ENCODE results near the gene OR13C8. TPM values are rescaled to one million over a fixed set of nuclear protein-coding genes. Genes with fewer than 3 reads are reported as not detected.
"Not testable (repeated sequence)": the region's sequence is repeated elsewhere in the genome, so short reads cannot be mapped to it uniquely, and the experiment has no call there.

OR13C8 gene
- total and polyA plus RNA-seq, 7 donors = not detected

DNA sequence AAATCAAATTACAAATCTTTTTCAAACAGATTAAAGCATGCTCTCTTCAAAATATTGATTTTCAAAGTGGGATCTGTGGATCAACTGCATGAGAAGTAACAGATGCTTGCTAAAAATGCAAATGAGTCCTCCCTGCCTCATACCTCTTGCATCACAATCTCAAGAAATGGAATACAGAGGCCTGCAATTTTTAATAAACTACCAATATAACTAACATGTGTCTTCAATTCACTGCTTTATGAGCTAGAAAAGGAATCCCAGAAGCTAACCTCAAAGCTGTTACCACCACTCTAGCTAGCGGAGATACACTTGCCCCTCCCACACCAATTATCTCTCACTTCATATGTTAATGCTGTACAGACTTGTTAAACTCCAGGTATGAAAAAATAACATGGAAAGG lies 20.7 kb downstream of the OR13C8 start:
- TF ChIP-seq, protein P1, sequence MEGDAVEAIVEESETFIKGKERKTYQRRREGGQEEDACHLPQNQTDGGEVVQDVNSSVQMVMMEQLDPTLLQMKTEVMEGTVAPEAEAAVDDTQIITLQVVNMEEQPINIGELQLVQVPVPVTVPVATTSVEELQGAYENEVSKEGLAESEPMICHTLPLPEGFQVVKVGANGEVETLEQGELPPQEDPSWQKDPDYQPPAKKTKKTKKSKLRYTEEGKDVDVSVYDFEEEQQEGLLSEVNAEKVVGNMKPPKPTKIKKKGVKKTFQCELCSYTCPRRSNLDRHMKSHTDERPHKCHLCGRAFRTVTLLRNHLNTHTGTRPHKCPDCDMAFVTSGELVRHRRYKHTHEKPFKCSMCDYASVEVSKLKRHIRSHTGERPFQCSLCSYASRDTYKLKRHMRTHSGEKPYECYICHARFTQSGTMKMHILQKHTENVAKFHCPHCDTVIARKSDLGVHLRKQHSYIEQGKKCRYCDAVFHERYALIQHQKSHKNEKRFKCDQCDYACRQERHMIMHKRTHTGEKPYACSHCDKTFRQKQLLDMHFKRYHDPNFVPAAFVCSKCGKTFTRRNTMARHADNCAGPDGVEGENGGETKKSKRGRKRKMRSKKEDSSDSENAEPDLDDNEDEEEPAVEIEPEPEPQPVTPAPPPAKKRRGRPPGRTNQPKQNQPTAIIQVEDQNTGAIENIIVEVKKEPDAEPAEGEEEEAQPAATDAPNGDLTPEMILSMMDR (IDR thresholded peaks at IDR 0.05) = no peak
- no peak for TF ChIP-seq POLR2AphosphoS5 (IDR thresholded peaks at IDR 0.05)
- no peak for TF ChIP-seq POLR2A (IDR thresholded peaks at IDR 0.05)
- TF ChIP-seq EP300 (IDR thresholded peaks at IDR 0.05) = no peak
- no peak for DNase-seq
- intact Hi-C loops (cut with DNase I) = no loop called here
- H3K4me1 ChIP-seq = no peaks in the 10 kb centered on the region
- no peaks in the 10 kb centered on the region for H3K27me3 ChIP-seq
- H3K27ac ChIP-seq = no peak overlapping the region
- H3K36me3 ChIP-seq = no peaks in the 10 kb centered on the region
- H3K4me3 ChIP-seq = no peak overlapping the region
- 0 to 88% methylated on average over 1 of the region's 1 CpG for WGBS, 2 donors
- H3K9me3 ChIP-seq = no peaks in the 10 kb centered on the region

DNA sequence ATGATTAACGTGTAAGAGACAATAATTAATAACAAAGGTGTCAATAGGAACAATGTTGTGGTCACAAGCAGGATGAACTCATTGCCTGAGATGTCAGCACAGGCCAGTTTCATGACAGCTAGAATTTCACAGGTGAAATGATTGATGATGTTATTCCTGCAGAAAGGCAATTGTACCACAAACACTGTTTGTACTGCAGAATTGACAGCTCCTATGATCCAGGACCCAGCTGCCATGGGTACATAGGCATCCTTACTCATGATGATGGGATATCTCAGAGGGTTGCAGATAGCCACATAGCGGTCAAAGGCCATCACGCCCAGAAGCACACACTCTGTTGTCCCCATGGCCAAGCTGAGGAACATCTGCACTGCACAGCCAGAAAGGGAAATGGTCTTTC lies 29.8 kb downstream of the OR13C8 start:
- intact Hi-C loops (cut with DNase I); DNase-seq; H3K27me3 ChIP-seq; H3K4me3 ChIP-seq; H3K4me1 ChIP-seq; H3K9me3 ChIP-seq; H3K27ac ChIP-seq; H3K36me3 ChIP-seq: not testable (repeated sequence)
- 76 to 83% methylated on average over 3 of the region's 3 CpGs for WGBS, 2 donors

DNA sequence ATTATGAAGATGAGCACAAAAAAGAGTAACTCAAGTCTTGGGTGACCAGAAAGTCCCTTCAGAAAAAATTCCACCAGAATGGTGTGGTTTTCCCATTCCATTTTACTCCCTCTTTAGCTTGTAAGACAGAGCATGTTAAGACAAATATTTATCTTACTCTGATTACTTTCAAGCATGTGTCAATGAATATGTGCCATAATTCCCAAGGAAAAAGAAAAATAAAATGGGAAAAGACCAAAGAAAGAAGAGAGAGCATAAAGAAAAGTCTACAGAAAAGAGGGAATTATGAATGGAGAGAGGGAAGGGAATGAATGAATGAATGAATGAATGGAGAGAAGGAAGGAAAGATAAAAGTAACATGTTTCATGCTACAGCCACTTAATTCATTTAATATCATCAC lies 30.3 kb downstream of the OR13C8 start, which contains the start of gene OR13C5:
Gene OR13C5 (minus strand): TSS at position 101 of the 400 bp plus-strand sequence. CDS start 0 bp downstream, at position 101.
- DNase-seq; H3K4me3 ChIP-seq; H3K9me3 ChIP-seq; H3K27me3 ChIP-seq; H3K27ac ChIP-seq; intact Hi-C loops (cut with DNase I); H3K4me1 ChIP-seq; H3K36me3 ChIP-seq: not testable (repeated sequence)

DNA sequence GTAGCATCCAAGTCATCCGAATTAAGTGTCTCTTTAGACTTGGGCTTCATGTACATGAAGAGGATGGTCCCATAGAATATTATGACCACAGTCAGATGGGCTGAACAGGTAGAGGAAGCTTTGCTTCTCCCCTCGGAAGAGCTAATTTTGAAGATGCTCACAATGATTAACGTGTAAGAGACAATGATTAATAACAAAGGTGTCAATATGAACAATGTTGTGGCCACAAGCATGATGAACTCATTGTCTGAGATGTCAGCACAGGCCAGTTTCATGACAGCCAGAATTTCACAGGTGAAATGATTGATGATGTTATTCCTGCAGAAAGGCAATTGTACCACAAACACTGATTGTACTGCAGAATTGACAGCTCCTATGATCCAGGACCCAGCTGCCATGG lies 35.8 kb downstream of the OR13C8 start:
- no peak overlapping the region for H3K4me3 ChIP-seq
- H3K27ac ChIP-seq = no peak overlapping the region
- intact Hi-C loops (cut with DNase I) = no loop called here
- no peak for DNase-seq
- no peak for TF ChIP-seq EP300 (IDR thresholded peaks at IDR 0.05)
- H3K27me3 ChIP-seq = no peaks in the 10 kb centered on the region
- 79 to 81% methylated on average over 3 of the region's 3 CpGs for WGBS, 2 donors
- no peaks in the 10 kb centered on the region for H3K9me3 ChIP-seq
- no peaks in the 10 kb centered on the region for H3K36me3 ChIP-seq
- no peaks in the 10 kb centered on the region for H3K4me1 ChIP-seq

DNA sequence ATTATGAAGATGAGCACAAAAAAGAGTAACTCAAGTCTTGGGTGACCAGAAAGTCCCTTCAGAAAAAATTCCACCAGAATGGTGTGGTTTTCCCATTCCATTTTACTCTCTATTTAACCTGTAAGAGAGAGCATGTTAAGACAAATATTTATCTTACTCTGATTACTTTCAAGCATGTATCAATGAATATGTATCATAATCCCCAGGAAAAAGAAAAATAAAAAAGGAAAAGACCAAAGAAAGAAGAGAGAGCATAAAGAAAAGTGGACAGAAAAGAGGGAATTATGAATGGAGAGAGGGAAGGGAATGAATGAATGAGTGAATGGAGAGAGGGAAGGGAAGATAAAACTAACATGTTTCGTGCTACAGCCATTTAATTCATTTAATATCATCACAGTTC lies 36.6 kb downstream of the OR13C8 start, which contains the start of gene OR13C2:
Gene OR13C2 (minus strand): TSS at position 101 of the 400 bp plus-strand sequence. CDS start 0 bp downstream, at position 101.
- intact Hi-C loops (cut with DNase I); H3K9me3 ChIP-seq; H3K27ac ChIP-seq; DNase-seq; H3K4me1 ChIP-seq; H3K36me3 ChIP-seq; H3K4me3 ChIP-seq; H3K27me3 ChIP-seq: not testable (repeated sequence)
- 64 to 66% methylated on average over 1 of the region's 1 CpG for WGBS, 2 donors

DNA sequence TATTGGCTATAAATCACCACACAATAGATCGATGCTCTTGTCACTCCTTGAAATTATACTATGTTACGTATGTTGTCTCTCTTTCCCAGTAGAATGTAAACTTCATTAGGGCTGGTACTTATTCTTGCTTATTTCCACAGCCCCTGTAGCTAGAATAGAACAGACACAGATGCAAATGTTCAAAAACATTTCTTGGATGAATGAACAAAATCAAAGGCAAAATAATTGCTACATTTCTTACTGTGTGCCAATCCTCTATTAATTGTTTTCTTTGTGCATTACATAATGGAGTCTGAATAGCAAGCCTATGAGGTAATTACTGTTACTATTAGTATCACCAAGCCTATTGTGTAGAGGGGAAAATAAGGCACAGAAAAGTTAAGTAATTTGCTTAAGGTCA lies 37.2 kb downstream of the OR13C8 start:
- no peak for TF ChIP-seq POLR2AphosphoS5 (IDR thresholded peaks at IDR 0.05)
- TF ChIP-seq EP300 (IDR thresholded peaks at IDR 0.05) = no peak
- no peak for TF ChIP-seq POLR2A (IDR thresholded peaks at IDR 0.05)
- TF ChIP-seq, protein P1 (IDR thresholded peaks at IDR 0.05) = no peak
- Histone ChIP-seq H3K9me3 (no peaks in the 10 kb centered on the region), H3K4me3 (no peak overlapping the region), H3K27me3 (no peaks in the 10 kb centered on the region), H3K4me1 (no peaks in the 10 kb centered on the region), H3K36me3 (no peaks in the 10 kb centered on the region), H3K27ac (no peak overlapping the region)
- DNase-seq = no peak
- 45 to 73% methylated on average over 2 of the region's 2 CpGs for WGBS, 2 donors
- intact Hi-C loops (cut with DNase I) = no loop called here

DNA sequence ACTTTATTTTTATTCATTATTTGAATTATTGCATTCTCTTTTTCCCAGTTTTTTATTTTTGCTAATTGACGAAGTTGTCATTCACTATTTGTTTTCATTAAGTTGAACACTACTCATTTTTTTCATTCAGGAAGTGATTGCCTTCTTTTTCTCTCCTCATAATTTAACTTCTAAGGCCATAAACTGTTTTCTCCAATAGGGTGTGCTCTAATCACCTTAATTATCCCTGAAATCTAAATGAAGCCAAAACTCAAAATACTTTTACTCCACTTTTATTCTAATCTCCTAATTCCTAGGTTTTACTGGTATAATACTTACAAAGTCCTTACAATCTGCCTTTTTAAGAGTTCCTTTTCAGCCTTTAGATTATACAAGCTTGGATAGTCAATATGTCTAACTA lies 39.4 kb downstream of the OR13C8 start:
- no peak for DNase-seq
- WGBS, 2 donors = 35 to 44% methylated on average over 1 of the region's 1 CpG
- Histone ChIP-seq H3K36me3 (no peaks in the 10 kb centered on the region), H3K4me3 (no peak overlapping the region), H3K4me1 (no peaks in the 10 kb centered on the region), H3K27me3 (no peaks in the 10 kb centered on the region), H3K9me3 (no peaks in the 10 kb centered on the region), H3K27ac (no peak overlapping the region)
- intact Hi-C loops (cut with DNase I) = no loop called here
- TF ChIP-seq, protein P1 (IDR thresholded peaks at IDR 0.05) = no peak
- TF ChIP-seq EP300 (IDR thresholded peaks at IDR 0.05) = no peak
- no peak for TF ChIP-seq POLR2AphosphoS5 (IDR thresholded peaks at IDR 0.05)
- TF ChIP-seq POLR2A (IDR thresholded peaks at IDR 0.05) = no peak

Measured in sigmoid colon (tissue), 7 donors.